ENCODE measurements around the gene IL5.

DNA sequence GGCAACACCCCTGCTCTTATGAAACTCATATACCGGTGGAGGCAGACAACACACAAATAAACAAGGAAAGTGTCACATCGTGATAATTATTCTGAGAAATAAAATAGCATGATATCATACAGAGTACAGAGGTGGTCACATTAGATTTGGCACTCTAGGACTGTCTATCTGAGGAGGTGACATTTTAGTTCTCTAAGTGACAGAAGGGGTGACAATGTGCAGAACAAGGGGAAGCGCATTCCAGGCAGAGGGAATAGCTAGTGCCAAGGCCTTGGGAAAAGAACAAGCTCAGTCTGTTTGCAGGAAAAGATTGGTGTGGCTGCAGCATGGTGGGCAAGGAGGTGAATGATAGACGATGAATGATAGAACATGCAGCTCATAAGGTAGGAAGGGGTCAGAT, 40.1 kb downstream of the IL5 start:
- TF ChIP-seq EP300 (IDR thresholded peaks at IDR 0.05) (no peak), POLR2A (IDR thresholded peaks at IDR 0.05) (no peak)
- TF ChIP-seq, protein P1, sequence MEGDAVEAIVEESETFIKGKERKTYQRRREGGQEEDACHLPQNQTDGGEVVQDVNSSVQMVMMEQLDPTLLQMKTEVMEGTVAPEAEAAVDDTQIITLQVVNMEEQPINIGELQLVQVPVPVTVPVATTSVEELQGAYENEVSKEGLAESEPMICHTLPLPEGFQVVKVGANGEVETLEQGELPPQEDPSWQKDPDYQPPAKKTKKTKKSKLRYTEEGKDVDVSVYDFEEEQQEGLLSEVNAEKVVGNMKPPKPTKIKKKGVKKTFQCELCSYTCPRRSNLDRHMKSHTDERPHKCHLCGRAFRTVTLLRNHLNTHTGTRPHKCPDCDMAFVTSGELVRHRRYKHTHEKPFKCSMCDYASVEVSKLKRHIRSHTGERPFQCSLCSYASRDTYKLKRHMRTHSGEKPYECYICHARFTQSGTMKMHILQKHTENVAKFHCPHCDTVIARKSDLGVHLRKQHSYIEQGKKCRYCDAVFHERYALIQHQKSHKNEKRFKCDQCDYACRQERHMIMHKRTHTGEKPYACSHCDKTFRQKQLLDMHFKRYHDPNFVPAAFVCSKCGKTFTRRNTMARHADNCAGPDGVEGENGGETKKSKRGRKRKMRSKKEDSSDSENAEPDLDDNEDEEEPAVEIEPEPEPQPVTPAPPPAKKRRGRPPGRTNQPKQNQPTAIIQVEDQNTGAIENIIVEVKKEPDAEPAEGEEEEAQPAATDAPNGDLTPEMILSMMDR (IDR thresholded peaks at IDR 0.05) = no peak
